ENCODE results near the gene ATF5.

Gene ATF5

DNA sequence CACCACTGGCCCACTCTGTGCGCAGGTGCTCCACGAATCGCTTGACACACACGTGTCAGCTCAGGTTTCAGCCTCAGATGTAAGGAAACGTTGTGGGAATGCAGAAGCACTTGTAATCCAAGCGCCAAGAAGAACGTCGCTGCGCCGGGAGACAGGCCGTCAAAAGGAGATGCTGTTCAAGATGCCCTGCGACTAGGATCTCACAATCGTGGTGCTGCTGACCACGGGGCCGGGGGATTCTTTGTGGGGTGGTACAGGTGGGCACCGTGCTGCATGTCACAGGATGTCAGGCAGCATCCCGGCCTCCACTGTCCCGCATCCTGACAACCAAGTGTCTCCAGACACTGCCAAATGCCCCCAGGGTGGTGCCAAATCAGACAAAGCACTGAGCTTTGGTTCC, 48.9 kb downstream of the ATF5 start:
- TF ChIP-seq, protein P1, sequence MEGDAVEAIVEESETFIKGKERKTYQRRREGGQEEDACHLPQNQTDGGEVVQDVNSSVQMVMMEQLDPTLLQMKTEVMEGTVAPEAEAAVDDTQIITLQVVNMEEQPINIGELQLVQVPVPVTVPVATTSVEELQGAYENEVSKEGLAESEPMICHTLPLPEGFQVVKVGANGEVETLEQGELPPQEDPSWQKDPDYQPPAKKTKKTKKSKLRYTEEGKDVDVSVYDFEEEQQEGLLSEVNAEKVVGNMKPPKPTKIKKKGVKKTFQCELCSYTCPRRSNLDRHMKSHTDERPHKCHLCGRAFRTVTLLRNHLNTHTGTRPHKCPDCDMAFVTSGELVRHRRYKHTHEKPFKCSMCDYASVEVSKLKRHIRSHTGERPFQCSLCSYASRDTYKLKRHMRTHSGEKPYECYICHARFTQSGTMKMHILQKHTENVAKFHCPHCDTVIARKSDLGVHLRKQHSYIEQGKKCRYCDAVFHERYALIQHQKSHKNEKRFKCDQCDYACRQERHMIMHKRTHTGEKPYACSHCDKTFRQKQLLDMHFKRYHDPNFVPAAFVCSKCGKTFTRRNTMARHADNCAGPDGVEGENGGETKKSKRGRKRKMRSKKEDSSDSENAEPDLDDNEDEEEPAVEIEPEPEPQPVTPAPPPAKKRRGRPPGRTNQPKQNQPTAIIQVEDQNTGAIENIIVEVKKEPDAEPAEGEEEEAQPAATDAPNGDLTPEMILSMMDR (IDR thresholded peaks at IDR 0.05; ENCODE audit: low read depth, low read length): no peak
- no peak overlapping the region for H3K4me3 ChIP-seq (ENCODE audit: low read depth, low read length)

DNA sequence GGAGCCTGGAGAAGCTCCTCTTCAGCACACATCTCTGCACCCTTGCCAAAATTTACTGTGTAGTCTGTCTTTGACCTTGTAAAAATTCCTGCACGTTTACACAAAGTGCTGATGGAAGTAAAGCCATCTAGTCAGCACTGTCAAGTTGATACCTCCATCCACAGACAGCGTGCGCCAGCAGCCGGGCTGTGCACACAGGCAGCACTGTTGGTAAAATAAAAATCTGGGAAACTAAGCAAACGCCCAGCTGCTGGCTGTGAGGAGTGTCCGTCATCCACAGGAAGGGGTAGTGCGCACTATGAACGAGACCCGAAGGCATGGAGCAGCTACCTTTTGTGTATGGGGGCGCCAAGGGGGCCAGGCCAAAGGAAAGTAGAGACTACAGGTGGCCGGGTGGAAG, 49.3 kb downstream of the ATF5 start:
- TF ChIP-seq, protein P1 (IDR thresholded peaks at IDR 0.05; ENCODE audit: low read depth, low read length): no peak
- H3K4me3 ChIP-seq (ENCODE audit: low read depth, low read length): no peak overlapping the region

DNA sequence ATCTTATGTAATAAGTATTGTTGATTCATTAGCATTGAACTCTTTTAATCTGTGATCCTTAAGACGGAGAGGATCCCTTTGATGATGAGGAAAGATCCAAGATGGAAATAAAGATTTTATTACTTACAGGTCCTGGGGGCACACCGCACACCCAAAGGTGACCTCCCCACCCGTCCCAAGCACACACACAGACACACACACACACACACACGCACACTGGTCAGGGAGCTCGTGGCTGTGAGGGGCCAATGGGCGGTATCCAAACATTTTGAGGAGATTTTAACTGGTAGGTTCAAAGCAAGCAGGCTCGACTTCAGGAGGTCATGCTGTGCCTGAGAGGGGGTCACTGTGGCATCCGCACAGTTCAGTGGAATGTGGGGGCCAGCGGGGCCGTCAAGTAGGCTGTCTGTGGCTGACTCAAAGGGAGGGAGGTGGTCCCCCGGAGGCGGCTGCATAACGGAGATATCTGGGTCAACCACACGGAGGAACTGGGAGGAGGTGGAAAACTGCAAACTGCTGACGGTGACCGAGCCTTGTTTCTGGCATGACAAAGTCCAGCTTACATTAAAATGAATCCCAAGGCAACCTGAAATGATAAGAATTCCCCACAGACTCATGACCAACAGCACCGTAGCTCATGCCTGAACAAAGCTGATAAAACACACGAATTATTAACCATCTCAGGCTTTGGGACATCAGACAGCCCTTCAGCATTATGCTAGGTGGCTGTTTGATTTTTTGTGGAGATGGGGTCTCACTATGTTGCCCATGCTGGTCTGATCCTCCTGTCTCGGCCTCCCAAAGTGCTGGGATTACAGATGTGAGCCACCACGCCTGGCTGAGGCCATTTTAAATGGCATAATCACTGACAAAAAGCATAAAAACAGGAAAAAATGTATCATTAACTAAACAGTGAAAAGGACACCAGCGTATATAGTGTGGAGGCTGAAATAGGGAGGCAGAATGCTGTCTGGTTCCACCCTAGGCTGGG, 52.9 kb downstream of the ATF5 start:
- TF ChIP-seq, protein P1 (IDR thresholded peaks at IDR 0.05; ENCODE audit: low read depth, low read length): no peak
- H3K4me3 ChIP-seq (ENCODE audit: low read depth, low read length): no peak overlapping the region
